GM12878 (cell line): Measurements from ENCODE around the gene ATAD3A. TPM values are rescaled to one million over a fixed set of nuclear protein-coding genes. Genes with fewer than 3 reads are reported as not detected.

Experiments used
- ATAC-seq: fragments of 200-7000 bp; cut with Tn5 transposase; 3 replicates; pipeline ENCODE4 v1.9.1; 2020; ENCODE audit warnings: mild to moderate bottlenecking, moderate library complexity
- BruUV-seq: library from RNA; stranded (reverse); fragments of 400-500 nt; replicated peaks from 2 replicates; lab custom pipeline; 2021; lab: Mats Ljungman, UMichigan
- CTCF ChIA-PET: fragments of 300-600 bp; sonication (Branson Sonifier 250); formaldehyde crosslinking; extraction: SDS; loops from one replicate; lab custom pipeline; 2021; ENCODE audit warnings: inconsistent platforms; lab: Yijun Ruan, JAX
- POLR2A ChIA-PET: fragments of 350-600 bp; formaldehyde crosslinking; extraction: SDS; loops from one replicate; lab custom pipeline; 2021; ENCODE audit warnings: inconsistent platforms; lab: Charles Lee
- RAD21 ChIA-PET: fragments of 300-600 bp; sonication (Branson Sonifier 250); formaldehyde crosslinking; loops from one replicate; lab custom pipeline; 2023; ENCODE audit warnings: antibody characterized with exemption; ENCODE audit not compliant: unreplicated experiment; lab: Charles Lee
- SMC1A ChIA-PET: fragments of 300-600 bp; sonication (Branson Sonifier 250); formaldehyde crosslinking; loops from one replicate; lab custom pipeline; 2023; ENCODE audit not compliant: unreplicated experiment, uncharacterized antibody; lab: Charles Lee
- DNase-seq: peaks from one replicate; pipeline ENCODE4 v3.0.0-alpha.2; 2011; ENCODE audit warnings: low read depth, low spot score
- FAIRE-seq: peaks from 3 replicates; lab custom pipeline; 2011; peaks lifted over from hg19 to GRCh38; lab: Jason Lieb, UNC
- H2AFZ ChIP-seq: 2 replicates; pipeline ENCODE4 v1.6.0; 2011; ENCODE audit warnings: low read depth, low read length, control low read depth; ENCODE audit not compliant: control insufficient read depth
- H3K27ac ChIP-seq: 2 replicates; pipeline ENCODE4 v1.5.1; 2011; ENCODE audit warnings: control low read depth; ENCODE audit not compliant: control insufficient read depth, insufficient read depth
- H3K27me3 ChIP-seq, 2 experiments: replicated peaks in 1 of 2; 2 replicates each; pipeline versions ENCODE4 v1.6.0 to v1.6.1; 2011; ENCODE audit warnings: low read length in 1 of 2; ENCODE audit not compliant: control insufficient read depth in 2 of 2, insufficient read depth in 2 of 2
- H3K36me3 ChIP-seq, 2 experiments: 2 replicates each; pipeline ENCODE4 v1.5.1; 2011; ENCODE audit warnings: low read length in 1 of 2; ENCODE audit not compliant: control insufficient read depth in 2 of 2, insufficient read depth in 2 of 2
- H3K4me1 ChIP-seq: 2 replicates; pipeline ENCODE4 v1.6.1; 2011; ENCODE audit warnings: mild to moderate bottlenecking, low read length, moderate library complexity, mixed read lengths; ENCODE audit not compliant: control insufficient read depth, insufficient read depth
- H3K4me2 ChIP-seq: 2 replicates; pipeline ENCODE4 v1.6.0; 2011; ENCODE audit warnings: control low read depth; ENCODE audit not compliant: control insufficient read depth, insufficient read depth
- H3K4me3 ChIP-seq: fragments of 200-600 bp; sonication (generic); 2 replicates; pipeline ENCODE4 v1.5.1; 2016
- H3K79me2 ChIP-seq: 2 replicates; pipeline ENCODE4 v1.6.0; 2011; ENCODE audit warnings: low read length; ENCODE audit not compliant: control insufficient read depth, insufficient read depth
- H3K9ac ChIP-seq: 2 replicates; pipeline ENCODE4 v1.8.0; 2011; ENCODE audit warnings: low read length, control low read depth, mixed read lengths; ENCODE audit not compliant: control insufficient read depth, insufficient read depth
- H3K9me3 ChIP-seq: replicated peaks from 3 replicates; pipeline ENCODE4 v1.5.1; 2011; ENCODE audit warnings: mild to moderate bottlenecking, low read length; ENCODE audit not compliant: control insufficient read depth, insufficient read depth
- H4K20me1 ChIP-seq: 2 replicates; pipeline ENCODE4 v1.6.0; 2011; ENCODE audit not compliant: control insufficient read depth, insufficient read depth
- HCFC1 ChIP-seq: fragments of 150-350 bp; IDR thresholded peaks from 2 replicates; pipeline ENCODE4 v1.6.1; 2014; ENCODE audit warnings: low read length
- KLF5 ChIP-seq: fragments of 450-650 bp; IDR thresholded peaks from 2 replicates; pipeline ENCODE4 v1.6.1; 2014; ENCODE audit warnings: mild to moderate bottlenecking; ENCODE audit not compliant: partially characterized antibody
- MTA2 ChIP-seq: fragments of 450-650 bp; IDR thresholded peaks from 2 replicates; pipeline ENCODE4 v1.6.1; 2016; ENCODE audit warnings: low read depth, mild to moderate bottlenecking, moderate library complexity
- NFYB ChIP-seq: IDR thresholded peaks from 2 replicates; pipeline ENCODE4 v1.6.1; 2011; ENCODE audit warnings: low read depth, mild to moderate bottlenecking, low read length, improper control_type of control experiment, moderate library complexity; ENCODE audit not compliant: insufficient read depth
- NR2C2 ChIP-seq: IDR thresholded peaks from 2 replicates; pipeline ENCODE4 v1.6.1; 2011; ENCODE audit warnings: borderline replicate concordance, low read depth; ENCODE audit not compliant: control insufficient read depth, insufficient read length
- RB1 ChIP-seq: fragments of 450-650 bp; formaldehyde crosslinking; IDR thresholded peaks from 2 replicates; pipeline ENCODE4 v1.6.1; 2017; ENCODE audit warnings: mild to moderate bottlenecking, borderline replicate concordance
- WGBS: methylation state at CpG from one replicate; pipeline ENCODE4 v1.1.6; 2016; ENCODE audit warnings: low lambda C conversion rate; ENCODE audit not compliant: insufficient replicate concordance, insufficient coverage; ENCODE audit errors: missing lambda C conversion rate; 5-methylcytosine and 5-hydroxymethylcytosine counted together
- in situ Hi-C: fragments of 300-500 bp; cut with MboI; formaldehyde crosslinking; loops from 9 replicates; pipeline ENCODE4 v1.14.3; 2018; ENCODE audit warnings: mixed read lengths
- intact Hi-C: fragments of 100-400 bp; cut with micrococcal nuclease; formaldehyde crosslinking; loops from one replicate; pipeline ENCODE4 v1.14.2; 2022; ENCODE audit not compliant: unreplicated experiment
- polyA plus RNA-seq, 11 experiments: library from polyadenylated mRNA; depleted of rRNA in 4 of 11; unstranded in 6 of 11; stranded (reverse) in 5 of 11; fragments of >200 nt; fragmentation: Nextera tagmentation in 4 of 11; fragmentation: Illumina TruSeq in 1 of 11; extraction: Ambion mirVana in 4 of 11; extraction: Trizol in 1 of 11; gene quantifications; 1 replicate in 1 of 11; 2 replicates in 10 of 11; pipeline versions ENCODE4 v1.2.1 to v1.2.3, GENCODE V29; 2011 to 2016; ENCODE audit warnings: inconsistent platforms in 2 of 11, missing spikeins in 2 of 11, low read depth in 1 of 11
- total RNA-seq, 4 experiments: library from RNA; depleted of rRNA in 3 of 4; stranded (reverse); fragments of >200 nt in 3 of 4; fragmentation: Illumina TruSeq in 1 of 4; extraction: Trizol in 1 of 4; gene quantifications; 2 replicates each; pipeline versions ENCODE4 v1.2.1 to v1.2.3, GENCODE V29; 2013 to 2021
- TF ChIP-seq, protein P1 (sequence below): IDR thresholded peaks from 2 replicates; pipeline ENCODE4 v1.6.1; 2011; ENCODE audit warnings: borderline replicate concordance, low read depth, mild to moderate bottlenecking, moderate library complexity, low read length; ENCODE audit not compliant: insufficient read depth, poor library complexity, severe bottlenecking

ATAD3A gene
- total and polyA plus RNA-seq, 10 of the 15 experiments (the other 5 are each of a cell fraction or from before 2014, with no cell fraction given) = 0.05 to 93.5 (median 38.9) TPM

DNA sequence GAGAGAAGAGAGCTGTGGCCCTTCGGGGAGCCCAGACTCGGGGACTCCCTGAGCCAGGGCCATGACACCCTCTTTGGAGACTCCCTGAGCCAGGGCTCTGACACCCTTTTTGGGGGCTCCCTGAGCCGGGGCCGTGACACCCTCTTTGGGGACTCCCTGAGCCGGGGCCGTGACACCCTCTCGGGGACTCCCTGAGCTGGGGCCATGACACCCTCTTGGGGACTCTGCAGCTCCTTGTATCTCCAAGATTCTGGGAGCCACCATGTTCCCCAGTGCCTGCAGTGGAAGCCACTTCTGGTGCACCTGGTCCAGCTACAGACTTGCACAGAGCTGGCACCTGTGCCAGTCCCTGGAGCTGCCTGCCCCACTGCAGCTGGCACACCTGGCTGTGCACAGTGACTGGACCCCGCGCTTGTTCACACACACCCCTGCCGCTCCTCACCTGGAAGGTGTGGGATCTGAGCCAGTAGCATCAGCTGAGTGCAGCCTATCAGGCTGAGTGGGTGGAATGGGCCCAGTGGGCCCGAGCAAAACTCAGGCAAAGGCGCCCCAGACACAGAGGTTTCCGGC is 66.5 kb downstream of the ATAD3A start:
- no peak for TF ChIP-seq RB1
- TF ChIP-seq, protein P1, sequence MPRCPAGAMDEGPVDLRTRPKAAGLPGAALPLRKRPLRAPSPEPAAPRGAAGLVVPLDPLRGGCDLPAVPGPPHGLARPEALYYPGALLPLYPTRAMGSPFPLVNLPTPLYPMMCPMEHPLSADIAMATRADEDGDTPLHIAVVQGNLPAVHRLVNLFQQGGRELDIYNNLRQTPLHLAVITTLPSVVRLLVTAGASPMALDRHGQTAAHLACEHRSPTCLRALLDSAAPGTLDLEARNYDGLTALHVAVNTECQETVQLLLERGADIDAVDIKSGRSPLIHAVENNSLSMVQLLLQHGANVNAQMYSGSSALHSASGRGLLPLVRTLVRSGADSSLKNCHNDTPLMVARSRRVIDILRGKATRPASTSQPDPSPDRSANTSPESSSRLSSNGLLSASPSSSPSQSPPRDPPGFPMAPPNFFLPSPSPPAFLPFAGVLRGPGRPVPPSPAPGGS = no peak
- no peak for TF ChIP-seq KLF5
- TF ChIP-seq HCFC1 = no peak
- no peak for TF ChIP-seq MTA2
- TF ChIP-seq NFYB = no peak
- no peak for TF ChIP-seq NR2C2
- FAIRE-seq (no peak), DNase-seq (no peak), ATAC-seq (no peak)
- H3K9ac ChIP-seq = no peak overlapping the region
- peaks cover 17% of the 10 kb centered on the region for H3K79me2 ChIP-seq
- H4K20me1 ChIP-seq = no peaks in the 10 kb centered on the region
- no peak overlapping the region for H3K27ac ChIP-seq
- no peaks in the 10 kb centered on the region for H3K9me3 ChIP-seq
- H3K36me3 ChIP-seq = no peaks in the 10 kb centered on the region
- intact Hi-C loops = no loop called here
- no TSS peak for BruUV-seq
- POLR2A ChIA-PET = interaction anchor here (0.5 to 0.6 kb wide), 2 partner anchors 29 to 33 kb away, joined by 5 to 7 read pairs; no protein-coding TSS in a partner anchor
- no peak overlapping the region for H3K4me3 ChIP-seq
- RAD21 ChIA-PET = no interaction called here
- SMC1A ChIA-PET = interaction anchor here (0.9 to 1.3 kb wide), 2 partner anchors 19 to 36 kb away, joined by 3 read pairs; no protein-coding TSS in a partner anchor
- no peaks in the 10 kb centered on the region for H3K4me1 ChIP-seq
- CTCF ChIA-PET = no interaction called here
- H2AFZ ChIP-seq = no peak overlapping the region
- 0 out of 4 replicates have a peak, but pooled peaks cover 0 to 3% of the 10 kb centered on the region in 2 experiments for H3K27me3 ChIP-seq
- H3K4me2 ChIP-seq = no peak overlapping the region
- WGBS = 55% methylated on average over 13 of the region's 13 CpGs
- in situ Hi-C loops = no loop called here
